HCT116 (cell line): ENCODE data around the gene GNG4. TPM values are rescaled to one million over a fixed set of nuclear protein-coding genes. Genes with fewer than 3 reads are reported as not detected.

Experiments used
- ATAC-seq: fragments of 200-7000 bp; cut with Tn5 transposase; 2 replicates; pipeline ENCODE4 v1.9.1; 2020; ENCODE audit warnings: mild to moderate bottlenecking, moderate library complexity
- BruUV-seq: library from RNA; stranded (reverse); fragments of 400-500 nt; replicated peaks from 2 replicates; lab custom pipeline; 2021; lab: Mats Ljungman, UMichigan
- CTCF ChIA-PET: fragments of 300-600 bp; sonication (Branson Sonifier 250); formaldehyde crosslinking; loops from one replicate; lab custom pipeline; 2021; ENCODE audit warnings: antibody characterized with exemption; lab: Charles Lee
- POLR2A ChIA-PET: fragments of 300-600, 350-600 bp; sonication (Branson Sonifier 250); formaldehyde crosslinking; loops from one replicate; lab custom pipeline; 2021; ENCODE audit warnings: antibody characterized with exemption; lab: Charles Lee
- RAD21 ChIA-PET, 2 experiments: fragments of 300-600 bp; sonication (Branson Sonifier 250); formaldehyde crosslinking; loops; one replicate each; lab custom pipeline; 2023; ENCODE audit warnings: low total read pairs in 2 of 2; ENCODE audit not compliant: uncharacterized antibody in 2 of 2, unreplicated experiment in 2 of 2, low non-redundant PET in 1 of 2; lab: Charles Lee
- DNase-seq: peaks from one replicate; pipeline ENCODE4 v3.0.0-alpha.2; 2010; ENCODE audit warnings: low read depth, low spot score
- H2AFZ ChIP-seq: fragments of 200-600 bp; shearing (Covaris generic), sonication (generic); 2 replicates; pipeline ENCODE4 v1.6.1; 2017; ENCODE audit warnings: low read depth, mixed run types, mixed read lengths, antibody characterized with exemption, low read length; ENCODE audit not compliant: poor library complexity, severe bottlenecking
- H3K27ac ChIP-seq: 2 replicates; pipeline ENCODE4 v1.5.1; 2012; ENCODE audit warnings: low read depth, low read length
- H3K27me3 ChIP-seq: fragments of 200-600 bp; sonication (generic); 2 replicates; pipeline ENCODE4 v1.6.1; 2016; ENCODE audit warnings: mixed run types, low read length, mixed read lengths; ENCODE audit not compliant: insufficient read depth
- H3K36me3 ChIP-seq, 2 experiments: fragments of 200-500 bp in 1 of 2; fragments of 200-600 bp in 1 of 2; sonication (Bioruptor generic) in 1 of 2; sonication (generic) in 1 of 2; 2 replicates each; pipeline versions ENCODE4 v1.5.1 to v1.6.1; 2014 to 2016; ENCODE audit warnings: low read length in 2 of 2, inconsistent platforms in 1 of 2, mixed read lengths in 1 of 2, mixed run types in 1 of 2; ENCODE audit not compliant: insufficient read depth in 2 of 2, control insufficient read depth in 1 of 2
- H3K4me1 ChIP-seq, 2 experiments: fragments of 200-600 bp in 1 of 2; sonication (generic) in 1 of 2; 2 replicates each; pipeline versions ENCODE4 v1.5.1 to v1.6.1; 2012 to 2017; ENCODE audit warnings: low read length in 2 of 2, inconsistent platforms in 1 of 2, mild to moderate bottlenecking in 1 of 2, mixed read lengths in 1 of 2, mixed run types in 1 of 2, moderate library complexity in 1 of 2; ENCODE audit not compliant: insufficient read depth in 2 of 2, control insufficient read depth in 1 of 2
- H3K4me2 ChIP-seq: fragments of 200-600 bp; sonication (generic); 2 replicates; pipeline ENCODE4 v1.6.1; 2017; ENCODE audit warnings: mixed run types, low read length, mixed read lengths
- H3K4me3 ChIP-seq, 2 experiments: fragments of 200-600 bp in 1 of 2; sonication (generic) in 1 of 2; replicated peaks in 1 of 2; 2 replicates each; pipeline ENCODE4 v1.5.1; 2011 to 2016; ENCODE audit warnings: low read length in 2 of 2, control low read depth in 1 of 2, low read depth in 1 of 2, mild to moderate bottlenecking in 1 of 2, mixed read lengths in 1 of 2, mixed run types in 1 of 2
- H3K79me2 ChIP-seq: fragments of 200-600 bp; sonication (generic); 2 replicates; pipeline ENCODE4 v1.6.1; 2017; ENCODE audit warnings: mild to moderate bottlenecking, mixed run types, low read length, moderate library complexity, mixed read lengths; ENCODE audit not compliant: insufficient read depth
- H3K9ac ChIP-seq: fragments of 200-600 bp; sonication (generic); 2 replicates; pipeline ENCODE4 v1.6.1; 2016; ENCODE audit warnings: low read length, mixed read lengths
- H3K9me2 ChIP-seq: fragments of 200-600 bp; sonication (generic), shearing (Covaris generic); 2 replicates; pipeline ENCODE4 v1.6.1; 2017; ENCODE audit warnings: mixed run types, mild to moderate bottlenecking, moderate library complexity; ENCODE audit not compliant: insufficient read depth
- H3K9me3 ChIP-seq, 2 experiments: fragments of 200-500 bp in 1 of 2; fragments of 200-600 bp in 1 of 2; sonication (Bioruptor generic) in 1 of 2; sonication (generic) in 1 of 2; 2 replicates each; pipeline ENCODE4 v1.6.1; 2014 to 2017; ENCODE audit warnings: low read length in 2 of 2, mixed read lengths in 2 of 2, inconsistent platforms in 1 of 2, low read depth in 1 of 2, mild to moderate bottlenecking in 1 of 2, mixed run types in 1 of 2, moderate library complexity in 1 of 2; ENCODE audit not compliant: control insufficient read depth in 1 of 2, insufficient read depth in 1 of 2
- H4K20me1 ChIP-seq: fragments of 200-600 bp; sonication (generic), shearing (Covaris generic); 2 replicates; pipeline ENCODE4 v1.6.1; 2017; ENCODE audit warnings: mixed run types, mild to moderate bottlenecking, moderate library complexity; ENCODE audit not compliant: insufficient read depth
- CBX3 ChIP-seq: IDR thresholded peaks from 2 replicates; pipeline ENCODE4 v1.6.1; 2012; ENCODE audit warnings: low read depth
- CEBPB ChIP-seq: IDR thresholded peaks from 2 replicates; pipeline ENCODE4 v1.6.1; 2012; ENCODE audit warnings: low read depth
- CTCF ChIP-seq, 3 experiments: fragments of 200-600 bp in 1 of 3; sonication (generic) in 1 of 3; IDR thresholded peaks in 2 of 3; conservative IDR thresholded peaks in 1 of 3; 2 replicates each; pipeline ENCODE4 v1.5.1; 2012 to 2017; ENCODE audit warnings: low read depth in 2 of 3, low read length in 2 of 3, antibody characterized with exemption in 1 of 3, borderline replicate concordance in 1 of 3, control low read depth in 1 of 3, mild to moderate bottlenecking in 1 of 3, mixed read lengths in 1 of 3, mixed run types in 1 of 3, moderate library complexity in 1 of 3; ENCODE audit not compliant: insufficient read depth in 1 of 3
- EGR1 ChIP-seq: IDR thresholded peaks from 2 replicates; pipeline ENCODE4 v1.6.1; 2012; ENCODE audit warnings: low read depth
- ELF1 ChIP-seq: IDR thresholded peaks from 2 replicates; pipeline ENCODE4 v1.6.1; 2012; ENCODE audit warnings: low read depth, borderline replicate concordance
- EZH2 ChIP-seq: fragments of 200-600 bp; sonication (generic); IDR thresholded peaks from 2 replicates; pipeline ENCODE4 v1.6.1; 2017; ENCODE audit warnings: antibody characterized with exemption, mixed run types
- FOSL1 ChIP-seq: IDR thresholded peaks from 2 replicates; pipeline ENCODE4 v1.6.1; 2012; ENCODE audit warnings: low read depth
- MAX ChIP-seq: IDR thresholded peaks from 2 replicates; pipeline ENCODE4 v1.6.1; 2012
- POLR2A ChIP-seq: IDR thresholded peaks from 2 replicates; pipeline ENCODE4 v1.7.0; 2011; ENCODE audit warnings: borderline replicate concordance; ENCODE audit not compliant: insufficient read depth, insufficient read length; ENCODE audit errors: extremely low read depth
- POLR2AphosphoS5 ChIP-seq: IDR thresholded peaks from 2 replicates; pipeline ENCODE4 v1.6.1; 2011; ENCODE audit warnings: mild to moderate bottlenecking, low read depth, low read length, moderate library complexity
- RAD21 ChIP-seq: IDR thresholded peaks from 2 replicates; pipeline ENCODE4 v1.6.1; 2012; ENCODE audit warnings: low read depth, mild to moderate bottlenecking
- SIN3A ChIP-seq: IDR thresholded peaks from 2 replicates; pipeline ENCODE4 v1.6.1; 2012; ENCODE audit warnings: low read depth
- SP1 ChIP-seq: IDR thresholded peaks from 2 replicates; pipeline ENCODE4 v1.6.1; 2012; ENCODE audit warnings: low read depth
- YY1 ChIP-seq: IDR thresholded peaks from 2 replicates; pipeline ENCODE4 v1.6.1; 2011; ENCODE audit warnings: low read length, low read depth, moderate library complexity, mild to moderate bottlenecking; ENCODE audit not compliant: insufficient replicate concordance; ENCODE audit errors: extremely low read depth
- ZBTB33 ChIP-seq: IDR thresholded peaks from 2 replicates; pipeline ENCODE4 v1.6.1; 2011; ENCODE audit warnings: mild to moderate bottlenecking, low read length, moderate library complexity; ENCODE audit not compliant: insufficient replicate concordance; ENCODE audit errors: extremely low read depth
- ZNF274 ChIP-seq: fragments of 200-500 bp; sonication (Bioruptor generic); IDR thresholded peaks from 2 replicates; pipeline ENCODE4 v1.6.1; 2014; ENCODE audit warnings: mild to moderate bottlenecking, low read depth, low read length, inconsistent platforms
- intact Hi-C: fragments of 100-400 bp; cut with micrococcal nuclease; formaldehyde crosslinking; loops from 2 replicates; pipeline ENCODE4 v1.10.0; 2022
- total RNA-seq: library from RNA; stranded (reverse); gene quantifications from one replicate; pipeline ENCODE4 v1.2.1, GENCODE V29; 2021; ENCODE audit not compliant: unreplicated experiment

Gene GNG4
- total RNA-seq, 1 experiment from 2014 or later, result 10.6 TPM

- POLR2A ChIA-PET, result no interaction called here
- RAD21 ChIA-PET, result no interaction called here
Observed at GRCh38 chr1:235566084-235566483, 83.5 kb downstream of the GNG4 start.

GRCh38 chr1:235563513-235564061 is 86.0 kb downstream of the GNG4 start:
- no peaks in the 10 kb centered on the region for H3K4me1 ChIP-seq
- no peaks in the 10 kb centered on the region for H3K9me3 ChIP-seq
- no peaks in the 10 kb centered on the region for H3K9me2 ChIP-seq
- no peaks in the 10 kb centered on the region for H3K27me3 ChIP-seq
- no peak overlapping the region for H3K4me3 ChIP-seq
- H3K27ac ChIP-seq, result no peak overlapping the region
- CTCF ChIA-PET, result no interaction called here
- BruUV-seq, result no TSS peak
- ATAC-seq (no peak), DNase-seq (no peak)
- no peaks in the 10 kb centered on the region for H3K79me2 ChIP-seq
- RAD21 ChIA-PET, result no interaction called here
- H4K20me1 ChIP-seq, result no peaks in the 10 kb centered on the region
- no peak overlapping the region for H2AFZ ChIP-seq
- H3K36me3 ChIP-seq, result no peaks in the 10 kb centered on the region
- no peak overlapping the region for H3K4me2 ChIP-seq
- H3K9ac ChIP-seq, result no peak overlapping the region
- intact Hi-C loops, result no loop called here
- POLR2A ChIA-PET, result no interaction called here
- TF ChIP-seq ZNF274 (no peak), EZH2 (no peak), POLR2A (no peak), ZBTB33 (no peak), CBX3 (no peak), YY1 (no peak), FOSL1 (no peak), SIN3A (no peak), CTCF (IDR thresholded peaks at IDR 0.05 in 2 of 3, conservative IDR thresholded peaks at IDR 0.05 in 1 of 3; ENCODE audit: borderline replicate concordance in 1 of 3, insufficient read depth in 1 of 3, low read depth in 2 of 3, low read length in 2 of 3) (no peak), SP1 (no peak)

More at GRCh38 chr1:235566084-235566483, 83.5 kb downstream of the GNG4 start:
- Histone ChIP-seq H3K36me3 (no peaks in the 10 kb centered on the region), H3K9ac (no peak overlapping the region), H3K4me3 (no peak overlapping the region), H4K20me1 (no peaks in the 10 kb centered on the region), H3K27ac (no peak overlapping the region), H2AFZ (no peak overlapping the region), H3K4me1 (no peaks in the 10 kb centered on the region), H3K9me3 (no peaks in the 10 kb centered on the region), H3K9me2 (no peaks in the 10 kb centered on the region), H3K27me3 (no peaks in the 10 kb centered on the region), H3K79me2 (no peaks in the 10 kb centered on the region), H3K4me2 (no peak overlapping the region)
- ATAC-seq, result no peak
- BruUV-seq, result no TSS peak
- intact Hi-C loops, result no loop called here
- CTCF ChIA-PET, result no interaction called here
- TF ChIP-seq EGR1, result no peak
- TF ChIP-seq POLR2AphosphoS5, result no peak
- no peak for TF ChIP-seq CBX3
- TF ChIP-seq RAD21, result no peak
- TF ChIP-seq ELF1, result no peak
- TF ChIP-seq MAX, result no peak
- no peak for TF ChIP-seq CEBPB
- no peak for DNase-seq
